WTC11 (cell line): ENCODE data around the gene ETS2. TPM values are rescaled to one million over a fixed set of nuclear protein-coding genes. Genes with fewer than 3 reads are reported as not detected.

Source experiments
- ATAC-seq: fragments of 200-7000 bp; cut with Tn5 transposase; 2 replicates; pipeline ENCODE4 v1.10.0; 2021; ENCODE audit warnings: mild to moderate bottlenecking, moderate library complexity
- CTCF ChIA-PET: fragments of 300-600 bp; sonication (Branson Sonifier 250); formaldehyde crosslinking; loops from one replicate; lab custom pipeline; 2021; ENCODE audit warnings: antibody characterized with exemption; lab: Charles Lee
- POLR2A ChIA-PET: fragments of 350-600 bp; sonication (Branson Sonifier 250); formaldehyde crosslinking; loops from one replicate; lab custom pipeline; 2021; ENCODE audit warnings: antibody characterized with exemption; lab: Charles Lee
- DNase-seq: peaks from one replicate; pipeline ENCODE4 v3.0.0; 2021; ENCODE audit warnings: low spot score
- H3K27ac Mint-ChIP-seq: 2 replicates; pipeline ENCODE4 v1.8.0; 2021; ENCODE audit warnings: mixed read lengths
- H3K27me3 Mint-ChIP-seq: 2 replicates; pipeline ENCODE4 v1.8.0; 2021; ENCODE audit warnings: low read depth, mild to moderate bottlenecking, moderate library complexity, mixed read lengths
- H3K36me3 Mint-ChIP-seq: 2 replicates; pipeline ENCODE4 v1.8.0; 2021; ENCODE audit warnings: mixed read lengths
- H3K4me1 Mint-ChIP-seq: 2 replicates; pipeline ENCODE4 v1.8.0; 2022; ENCODE audit warnings: mixed read lengths
- H3K4me3 Mint-ChIP-seq: 2 replicates; pipeline ENCODE4 v1.8.0; 2021; ENCODE audit warnings: mild to moderate bottlenecking, moderate library complexity, mixed read lengths
- H3K9me3 Mint-ChIP-seq: 2 replicates; pipeline ENCODE4 v1.8.0; 2021; ENCODE audit warnings: mixed read lengths
- ARID4B ChIP-seq: sonication (generic); formaldehyde crosslinking; IDR thresholded peaks from 2 replicates; pipeline ENCODE4 v1.8.0; 2023; ENCODE audit warnings: missing genetic modification reagents, mild to moderate bottlenecking, borderline replicate concordance
- CREM ChIP-seq: sonication (generic); formaldehyde crosslinking; IDR thresholded peaks from 2 replicates; pipeline ENCODE4 v1.8.1; 2022; ENCODE audit warnings: mild to moderate bottlenecking, missing genetic modification reagents, moderate library complexity
- E2F1 ChIP-seq: sonication (generic); formaldehyde crosslinking; IDR thresholded peaks from 2 replicates; pipeline ENCODE4 v1.8.0; 2022; ENCODE audit warnings: mild to moderate bottlenecking, missing genetic modification reagents
- EMX1 ChIP-seq: fragments of 250-450 bp; sonication (Bioruptor Pico); IDR thresholded peaks from 2 replicates; pipeline ENCODE4 v1.8.0; 2021; ENCODE audit warnings: mild to moderate bottlenecking
- HMGXB4 ChIP-seq: sonication (generic); formaldehyde crosslinking; IDR thresholded peaks from 2 replicates; pipeline ENCODE4 v1.8.1; 2023; ENCODE audit warnings: mild to moderate bottlenecking, moderate library complexity, missing genetic modification reagents
- KAT7 ChIP-seq: sonication (generic); formaldehyde crosslinking; IDR thresholded peaks from 2 replicates; pipeline ENCODE4 v1.8.1; 2023; ENCODE audit warnings: missing genetic modification reagents, mild to moderate bottlenecking, borderline replicate concordance
- MLX ChIP-seq: sonication (generic); formaldehyde crosslinking; IDR thresholded peaks from 2 replicates; pipeline ENCODE4 v1.8.1; 2023; ENCODE audit warnings: mild to moderate bottlenecking, missing genetic modification reagents, moderate library complexity
- NR1H2 ChIP-seq: sonication (generic); formaldehyde crosslinking; IDR thresholded peaks from 2 replicates; pipeline ENCODE4 v1.9.0; 2021; ENCODE audit warnings: mild to moderate bottlenecking, moderate library complexity, missing genetic modification reagents
- PREB ChIP-seq: sonication (generic); formaldehyde crosslinking; IDR thresholded peaks from 2 replicates; pipeline ENCODE4 v1.8.1; 2022; ENCODE audit warnings: mild to moderate bottlenecking, missing genetic modification reagents, moderate library complexity, borderline replicate concordance
- ZBTB43 ChIP-seq: sonication (generic); formaldehyde crosslinking; IDR thresholded peaks from 2 replicates; pipeline ENCODE4 v1.8.1; 2023; ENCODE audit warnings: mild to moderate bottlenecking, missing genetic modification reagents
- ZNF121 ChIP-seq: sonication (generic); formaldehyde crosslinking; IDR thresholded peaks from 2 replicates; pipeline ENCODE4 v1.8.0; 2023; ENCODE audit warnings: missing genetic modification reagents
- ZNF416 ChIP-seq: fragments of 250-450 bp; sonication (Bioruptor Pico); IDR thresholded peaks from 2 replicates; pipeline ENCODE4 v1.9.0; 2021; ENCODE audit warnings: mild to moderate bottlenecking, inconsistent platforms
- total RNA-seq: library from RNA; stranded (reverse); gene quantifications from 3 replicates; pipeline ENCODE4 v1.2.3, GENCODE V29; 2021

ETS2 gene
- total RNA-seq, 1 experiment from 2014 or later: 56.4 TPM

GRCh38 chr21:38800924-38801744 is 4.6 kb upstream of the ETS2 start:
- ATAC-seq: no peak
- H3K9me3 Mint-ChIP-seq: no peaks in the 10 kb centered on the region
- H3K36me3 Mint-ChIP-seq: no peaks in the 10 kb centered on the region
- H3K27ac Mint-ChIP-seq: no peak overlapping the region
- H3K27me3 Mint-ChIP-seq: peaks cover 6% of the 10 kb centered on the region
- no peak for TF ChIP-seq EMX1
- TF ChIP-seq, all 79 proteins: peak for 0
- no peak for DNase-seq
- POLR2A ChIA-PET: no interaction called here
- Mint-ChIP-seq H3K4me1 (peaks cover 11% of the 10 kb centered on the region), H3K4me3 (no peak overlapping the region)
- CTCF ChIA-PET: interaction anchor here (1.0 kb wide), 1 partner anchor 337 kb away, joined by 3 read pairs; no protein-coding TSS in a partner anchor

- ATAC-seq: no peak
- no peak overlapping the region for H3K4me3 Mint-ChIP-seq
- CTCF ChIA-PET: no interaction called here
- TF ChIP-seq ZNF121 (CRISPR knock-in tag) (no peak), HMGXB4 (CRISPR knock-in tag) (no peak), CREM (CRISPR knock-in tag) (no peak), PREB (CRISPR knock-in tag) (no peak), NR1H2 (CRISPR knock-in tag) (no peak), ARID4B (CRISPR knock-in tag) (no peak), KAT7 (CRISPR knock-in tag) (no peak), MLX (CRISPR knock-in tag) (no peak), ZBTB43 (CRISPR knock-in tag) (no peak), ZNF416 (CRISPR knock-in tag) (no peak), E2F1 (no peak)
- TF ChIP-seq, all 79 proteins: peak for 0
- Mint-ChIP-seq H3K9me3 (no peaks in the 10 kb centered on the region), H3K27ac (no peak overlapping the region), H3K4me1 (peaks cover 9% of the 10 kb centered on the region), H3K36me3 (no peaks in the 10 kb centered on the region), H3K27me3 (peaks cover 6% of the 10 kb centered on the region)
- no peak for DNase-seq
- POLR2A ChIA-PET: interaction anchor here (0.6 kb wide), 1 partner anchor 127 kb away, joined by 3 read pairs; no protein-coding TSS in a partner anchor
Measured at GRCh38 chr21:38802050-38803026, 3.4 kb upstream of the ETS2 start.
